Left hindlimb (tissue), 1 donor: ENCODE results near the gene ZNF526.
"Not testable (repeated sequence)": the region's sequence is repeated elsewhere in the genome, so short reads cannot be mapped to it uniquely, and the experiment has no call there.

Experiments used
- DNase-seq: peaks from one replicate; pipeline ENCODE4 v3.0.0-alpha.2; 2018

ZNF526 gene

DNA sequence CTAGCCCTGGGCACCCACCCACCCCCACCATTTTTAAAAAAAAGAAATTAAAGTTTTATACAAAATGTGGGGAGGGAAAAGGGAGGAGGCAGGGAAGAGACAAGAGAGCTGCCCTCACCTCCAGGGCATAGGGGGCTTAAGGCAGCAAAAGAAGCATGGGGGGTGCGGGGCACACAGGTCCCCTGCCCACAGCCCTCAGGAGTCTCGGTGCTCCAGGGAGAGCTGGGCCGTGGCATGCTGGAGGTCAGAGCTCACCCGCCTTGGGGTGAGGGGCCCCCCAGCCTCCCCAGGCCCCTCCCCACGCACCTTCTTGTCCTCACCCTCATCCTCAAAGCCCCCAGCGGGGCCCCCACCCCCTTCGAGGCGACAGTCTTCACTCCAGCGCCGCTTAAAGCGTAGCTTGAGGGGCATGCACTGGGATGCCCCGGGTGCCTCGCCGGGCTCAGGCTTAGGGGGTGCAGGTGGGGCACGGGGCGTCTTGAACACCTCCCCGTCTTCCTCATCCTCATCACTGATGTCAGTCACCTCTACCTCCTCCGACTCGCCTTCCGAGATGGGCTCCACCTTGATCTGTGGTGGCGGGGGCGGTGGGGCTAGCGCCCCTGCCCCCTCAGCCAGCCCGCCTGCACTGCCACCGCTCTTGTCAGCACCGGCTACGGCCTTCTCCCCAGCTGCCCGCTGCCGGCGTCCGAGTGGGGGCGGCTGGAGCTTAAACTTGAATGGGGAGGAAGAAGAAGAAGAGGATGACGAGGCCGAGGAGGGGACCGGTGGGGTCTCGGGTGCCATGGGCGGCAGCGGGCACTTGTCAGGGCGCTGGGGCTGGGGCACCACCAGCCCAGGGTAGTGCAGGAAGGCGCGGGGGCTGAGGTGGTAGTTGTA lies 28.4 kb downstream of the ZNF526 start:
- DNase-seq = peak; percentile 34

GRCh38 chr19:42249149-42249750 lies 29.1 kb downstream of the ZNF526 start:
- DNase-seq = peak; percentile 40

- DNase-seq = no peak
Observed at GRCh38 chr19:42249769-42250168, 29.7 kb downstream of the ZNF526 start.

DNA sequence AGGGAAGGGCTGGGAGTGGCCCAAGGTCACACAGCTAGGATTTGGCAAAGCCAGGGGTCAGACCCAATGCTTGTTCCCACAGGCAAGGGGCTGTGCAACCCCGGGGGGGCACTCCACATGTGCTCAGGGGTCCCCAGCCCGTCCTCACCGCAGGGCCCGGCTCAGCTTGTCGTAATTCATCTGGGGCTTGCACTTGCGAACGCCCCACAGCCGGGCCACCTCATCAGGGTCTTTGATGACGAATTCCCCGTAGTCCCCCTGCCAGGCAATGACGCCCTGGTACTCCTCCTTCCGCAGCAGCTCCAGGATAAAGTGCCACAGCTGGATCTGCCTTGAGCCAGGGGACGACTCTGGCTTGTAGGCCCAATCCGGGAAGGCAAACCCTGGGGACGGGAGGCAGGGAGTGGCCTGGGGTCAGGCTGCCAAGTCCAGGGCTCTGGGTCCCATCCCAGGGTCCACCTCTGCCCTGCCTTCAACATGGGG lies 30.1 kb downstream of the ZNF526 start:
- DNase-seq = peak; percentile 57

DNA sequence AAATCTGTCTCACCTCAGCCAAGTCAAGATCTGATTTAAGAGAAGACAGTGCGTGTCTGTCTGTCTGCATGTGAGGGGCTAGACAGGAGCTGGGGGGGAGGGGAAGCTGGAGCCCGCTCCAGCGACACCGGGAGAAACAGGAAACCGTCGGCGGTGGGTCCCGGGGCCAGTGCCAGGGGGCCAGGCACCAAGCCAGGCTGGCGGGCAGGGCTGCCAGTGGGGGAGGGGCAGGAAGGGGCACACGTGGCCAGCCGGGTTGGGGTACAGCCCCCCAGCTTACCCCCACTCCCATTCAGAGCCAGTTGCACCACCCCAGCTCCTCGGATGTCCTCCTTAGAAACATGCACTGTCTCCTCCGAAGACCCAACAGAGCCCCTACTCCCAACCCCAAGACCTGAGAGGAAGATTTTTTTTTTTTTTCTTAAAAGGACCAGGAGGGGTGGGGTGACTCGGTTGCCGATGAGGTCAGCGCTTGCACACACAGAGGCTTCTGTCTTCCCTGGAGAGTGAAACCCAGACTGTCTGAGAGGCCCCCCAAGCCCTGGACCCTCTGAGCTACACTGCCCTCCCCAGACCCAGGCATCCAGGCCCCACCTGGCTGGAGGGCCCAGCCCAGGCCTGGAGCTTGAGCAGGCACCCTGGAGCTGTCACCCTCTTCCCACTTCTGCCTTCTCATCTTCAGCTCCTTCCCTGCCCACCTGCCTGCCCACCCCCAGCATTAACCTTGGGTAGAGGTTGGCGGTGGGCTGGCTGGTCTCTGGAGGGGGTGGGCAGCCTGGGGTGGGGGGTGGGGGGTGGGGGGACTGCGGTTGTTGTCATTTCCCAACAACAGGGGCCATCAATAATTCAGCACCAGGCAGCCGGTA lies 30.8 kb downstream of the ZNF526 start:
- peak; percentile 72 for DNase-seq

DNA sequence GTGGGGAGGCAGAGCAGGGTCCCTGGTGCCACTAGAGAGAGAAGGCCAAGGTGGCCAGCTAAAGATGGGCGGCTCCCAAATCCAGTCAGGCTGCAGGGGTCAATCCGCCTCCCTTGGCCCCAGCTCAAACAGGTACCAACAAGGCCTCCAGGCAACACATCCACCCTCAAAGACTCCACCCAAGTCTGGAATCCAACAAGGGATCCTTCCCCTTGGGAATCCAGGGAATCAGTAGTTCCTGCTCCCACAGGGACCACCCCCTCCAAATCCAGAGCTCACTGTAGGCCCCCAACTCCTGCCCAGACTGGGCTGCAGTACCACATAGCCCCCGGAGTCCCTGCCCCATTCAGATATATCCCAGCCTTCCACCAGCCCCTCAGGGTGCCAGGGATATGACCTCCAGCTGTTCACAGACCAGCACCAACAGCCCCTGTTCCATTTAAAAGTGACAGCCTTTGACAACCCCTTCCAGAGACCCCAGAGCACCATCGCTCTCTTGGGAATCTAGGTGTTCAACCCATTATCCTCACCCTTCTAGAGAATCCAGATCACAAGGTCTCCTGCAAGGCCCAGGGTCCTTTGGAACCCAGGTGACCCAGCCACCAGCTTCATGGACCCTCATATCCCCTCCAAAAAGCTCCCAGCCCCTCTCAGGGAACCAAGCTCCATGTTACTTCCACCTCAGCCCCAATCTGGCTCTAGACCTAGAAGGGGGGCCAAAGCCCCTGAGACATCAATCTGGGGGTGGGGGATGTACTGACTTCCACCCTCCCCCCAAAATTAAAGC lies 31.7 kb downstream of the ZNF526 start:
- peak; percentile 54 for DNase-seq

DNA sequence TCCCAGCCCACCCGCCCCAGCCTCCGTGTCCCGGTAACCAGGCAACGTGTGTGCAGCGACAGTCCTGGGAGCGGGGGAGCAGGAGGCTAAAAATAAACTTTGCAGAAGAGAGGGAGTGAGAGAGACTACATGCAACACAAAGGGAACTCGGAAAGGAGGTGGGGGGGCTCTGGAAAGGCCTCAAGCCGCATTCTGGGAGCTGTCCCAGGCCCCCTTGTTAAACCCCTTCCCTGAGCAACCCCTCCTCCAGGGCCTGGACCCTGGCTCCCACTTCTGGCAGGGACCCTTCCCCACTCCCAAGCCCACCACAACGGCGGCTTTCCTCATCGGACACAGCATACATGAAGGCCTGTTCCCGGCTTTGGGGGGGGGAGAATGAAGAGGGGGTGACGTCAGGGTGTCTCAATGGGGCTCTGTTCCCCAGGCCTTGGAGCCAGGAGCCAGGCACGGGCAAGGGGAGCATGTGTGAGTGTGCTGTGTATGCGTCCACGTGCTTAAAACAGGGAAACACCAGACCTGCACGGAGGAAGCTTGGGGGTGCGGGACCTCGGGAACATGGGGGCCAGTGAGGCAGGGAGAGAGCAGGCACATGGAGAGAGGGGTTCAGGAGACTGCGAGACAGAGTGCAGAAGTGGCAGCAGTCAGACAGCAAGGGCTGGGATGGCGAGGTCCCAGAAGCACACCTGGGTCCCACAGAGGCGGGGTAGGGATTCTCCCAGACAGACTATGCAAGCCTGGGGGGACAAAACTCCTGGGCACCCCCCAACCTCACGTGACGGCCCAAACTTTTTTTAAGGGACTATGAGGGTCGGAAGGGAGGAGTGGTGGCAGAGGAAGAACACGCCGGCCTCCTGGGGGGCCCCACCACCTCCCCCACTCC lies 32.5 kb downstream of the ZNF526 start:
- DNase-seq = peak; percentile 84

DNA sequence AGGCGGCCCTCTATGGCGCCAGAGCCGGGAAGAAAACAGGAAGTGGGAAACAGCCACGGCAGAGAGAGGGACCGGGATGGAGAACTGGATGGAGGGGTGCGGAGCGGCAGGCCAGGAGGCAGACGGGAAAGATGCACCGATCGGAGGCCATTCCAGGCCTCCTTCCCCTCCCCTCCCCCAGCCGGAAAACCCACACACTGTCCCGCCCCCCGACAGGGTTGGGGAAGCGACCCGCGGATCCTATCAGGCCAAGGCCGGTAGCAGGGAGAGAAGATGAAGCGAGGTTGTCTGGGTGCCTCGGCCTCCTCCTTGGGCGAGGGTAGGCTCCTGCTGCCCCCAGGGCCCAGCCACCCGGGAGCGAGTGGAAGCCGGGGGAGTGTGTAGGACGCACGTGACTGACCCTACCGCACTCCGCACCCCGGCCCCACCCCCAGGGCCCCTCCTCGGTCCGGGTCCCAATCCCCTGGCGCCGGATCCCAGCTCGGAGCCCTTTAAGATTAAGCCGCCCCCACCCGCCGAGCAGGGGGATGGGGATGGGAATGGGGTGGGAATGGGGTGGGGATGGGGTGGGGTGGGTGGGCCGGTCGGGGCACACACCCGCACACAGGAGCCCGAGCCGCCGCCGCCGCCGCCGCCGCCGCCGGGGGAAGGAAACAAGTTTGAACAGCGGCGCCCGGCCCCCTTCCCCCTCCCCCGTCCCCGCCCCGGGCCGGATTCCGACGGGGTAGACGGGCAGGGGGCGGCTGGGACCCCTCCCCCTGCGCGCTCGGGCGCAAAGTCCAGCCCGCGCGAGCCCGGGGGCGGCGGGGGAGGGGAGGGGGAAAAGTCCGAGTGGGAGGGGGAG lies 33.4 kb downstream of the ZNF526 start:
- DNase-seq = peak; percentile 82

DNA sequence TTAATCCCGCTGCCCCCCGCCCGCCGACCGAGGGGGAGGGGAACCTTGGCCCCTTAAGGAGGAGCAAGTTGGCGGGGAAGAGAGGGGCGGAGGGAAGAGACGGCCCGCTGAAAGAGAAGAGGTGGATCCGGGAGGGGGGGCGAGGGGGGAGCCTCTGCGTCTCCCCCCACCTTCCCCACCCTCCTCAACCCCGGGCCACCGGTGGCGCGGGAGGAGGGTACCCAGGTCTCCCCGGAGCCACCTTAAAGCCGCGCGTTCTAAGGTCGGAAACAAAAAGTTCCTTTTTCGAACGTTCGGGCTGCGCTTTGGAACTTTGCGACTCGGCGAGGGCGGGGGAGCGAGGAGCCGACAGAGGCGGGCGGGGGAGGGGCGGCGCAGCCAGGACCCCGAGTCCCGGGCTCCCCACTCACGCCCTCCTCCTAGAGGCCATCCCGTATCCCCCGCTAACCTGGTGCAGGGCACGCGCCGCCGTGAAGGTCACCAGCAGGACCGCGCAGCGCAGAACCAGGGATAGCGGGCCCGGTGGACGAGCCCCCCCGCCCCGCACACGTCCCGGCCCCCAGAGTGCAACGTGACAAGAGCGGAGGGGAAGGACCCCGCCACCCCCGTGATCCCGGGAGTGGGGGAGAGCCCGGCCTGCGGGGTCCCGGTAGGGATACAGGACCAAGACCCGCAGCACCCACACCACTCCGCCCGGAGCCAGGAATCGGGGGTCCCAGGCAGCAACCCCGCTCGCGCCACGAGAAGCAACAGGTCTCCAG lies 34.2 kb downstream of the ZNF526 start:
- DNase-seq = peak; percentile 85

DNA sequence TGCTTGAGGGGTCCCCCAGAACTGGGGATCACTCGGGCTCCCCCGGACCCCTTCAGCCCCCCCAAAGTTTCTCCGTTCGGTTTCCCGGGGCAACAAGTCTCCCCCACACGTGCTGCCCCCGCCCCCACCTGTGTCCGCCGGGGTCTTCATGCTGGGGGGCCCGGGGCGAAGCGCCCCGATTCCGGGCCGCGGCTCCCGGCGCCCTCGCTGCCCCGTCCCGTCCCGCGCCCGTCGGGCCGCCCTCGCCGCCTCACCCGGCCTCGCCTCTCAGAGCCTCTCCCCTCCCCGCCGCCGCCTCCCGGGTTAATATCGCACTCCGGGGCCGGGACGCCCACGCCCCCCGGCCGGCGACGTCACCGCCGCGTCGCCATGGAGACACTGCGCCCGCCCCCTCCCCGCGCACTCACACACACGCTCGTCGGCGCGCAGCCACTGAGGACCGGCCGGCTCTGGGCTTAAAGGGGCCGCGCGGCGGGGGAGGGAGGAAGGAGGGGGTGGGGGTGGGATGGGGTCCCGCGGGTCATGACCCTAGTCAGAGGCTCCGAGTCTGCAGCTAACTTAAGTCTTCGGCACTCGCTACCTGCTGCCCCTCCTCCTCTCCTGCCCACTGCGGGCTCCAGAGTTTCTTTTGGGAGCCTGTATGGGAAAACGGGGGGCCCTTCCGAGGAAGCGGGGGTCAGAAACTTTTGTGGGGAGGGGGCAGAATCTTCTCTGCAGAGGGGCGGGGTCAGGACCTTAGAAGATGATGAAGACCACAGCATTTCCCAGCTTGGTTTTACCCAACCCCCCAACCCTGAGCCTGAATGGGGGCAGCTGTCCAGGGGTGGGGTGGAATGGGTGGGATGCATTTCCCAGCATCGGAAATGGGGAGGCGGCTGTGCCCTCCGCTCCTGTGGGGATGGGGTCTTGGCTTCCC lies 35.0 kb downstream of the ZNF526 start, which contains the start of gene ERF:
Gene ERF, minus strand, starts transcription at position 279 of the 916 bp plus-strand sequence. Its CDS starts 129 bp downstream, at position 150.
- DNase-seq = peak; percentile 97

- peak; percentile 84 for DNase-seq
Observed at GRCh38 chr19:42255766-42256745, 35.9 kb downstream of the ZNF526 start.

DNA sequence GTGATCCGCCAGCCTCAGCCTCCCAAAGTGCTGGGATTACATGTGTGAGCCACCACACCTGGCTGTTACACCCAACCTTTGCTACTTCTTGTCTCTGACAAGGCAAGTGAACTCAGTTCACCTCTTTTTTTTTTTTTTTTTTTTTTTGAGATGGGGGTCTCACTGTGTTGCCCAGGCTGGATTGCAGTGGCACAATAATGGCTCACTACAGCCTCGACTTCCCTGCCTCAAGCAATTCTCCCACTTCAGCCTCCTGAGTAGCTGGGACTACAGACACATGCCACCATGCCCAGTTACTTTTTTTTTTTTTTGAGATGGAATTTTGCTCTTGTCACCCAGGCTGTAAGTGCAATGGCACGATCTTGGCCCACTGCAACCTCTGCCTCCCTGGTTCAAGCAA lies 37.7 kb downstream of the ZNF526 start:
- not testable (repeated sequence) for DNase-seq

DNA sequence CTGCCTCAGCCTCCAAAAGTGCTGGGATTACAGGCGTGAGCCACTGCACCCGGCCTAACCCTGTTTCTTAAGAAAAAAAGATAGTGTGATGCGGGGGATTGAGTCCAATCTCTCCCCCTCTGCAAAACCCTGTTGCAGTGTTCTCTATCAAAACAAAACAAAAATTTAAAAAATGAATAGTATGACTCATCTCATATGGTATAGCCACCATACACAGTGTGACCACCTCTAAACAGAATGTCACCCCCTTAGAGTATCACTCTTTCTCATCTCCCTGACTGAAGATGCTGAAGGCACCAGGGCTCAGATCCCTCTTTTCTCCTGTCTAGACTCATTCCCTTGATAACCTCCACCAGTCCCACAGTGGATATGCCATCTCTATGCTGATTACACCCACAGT lies 41.7 kb downstream of the ZNF526 start:
- DNase-seq = no peak

DNA sequence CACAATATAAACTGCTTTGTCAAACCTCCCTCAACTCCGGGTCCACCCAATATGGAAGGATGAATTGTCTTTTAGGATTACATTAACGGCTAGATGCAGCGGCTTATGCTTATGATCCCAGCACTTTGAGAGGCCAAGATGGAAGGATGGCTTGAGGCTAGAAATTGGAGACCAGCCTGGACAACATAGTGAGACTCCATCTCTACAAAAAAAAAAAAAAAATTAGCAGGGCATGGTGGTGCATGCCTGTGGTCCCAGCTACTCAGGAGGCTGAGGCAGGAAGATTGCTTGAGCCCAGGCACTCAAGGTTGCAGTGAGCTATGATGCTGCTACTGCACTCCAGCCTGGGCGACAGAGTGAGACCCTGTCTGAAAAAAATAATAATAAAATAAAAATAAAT lies 46.0 kb downstream of the ZNF526 start:
- DNase-seq = not testable (repeated sequence)

- DNase-seq = not testable (repeated sequence)
Observed at GRCh38 chr19:42266928-42267603, 47.0 kb downstream of the ZNF526 start.

- DNase-seq = no peak
Observed at GRCh38 chr19:42267644-42268141, 47.6 kb downstream of the ZNF526 start.
